HK-2 (cell line): Measurements from ENCODE around the gene CCDC107.

Experiments
- DNase-seq: peaks from one replicate; pipeline ENCODE4 v3.0.0-alpha.2; 2018; ENCODE audit not compliant: unreplicated experiment

CCDC107 gene

DNA sequence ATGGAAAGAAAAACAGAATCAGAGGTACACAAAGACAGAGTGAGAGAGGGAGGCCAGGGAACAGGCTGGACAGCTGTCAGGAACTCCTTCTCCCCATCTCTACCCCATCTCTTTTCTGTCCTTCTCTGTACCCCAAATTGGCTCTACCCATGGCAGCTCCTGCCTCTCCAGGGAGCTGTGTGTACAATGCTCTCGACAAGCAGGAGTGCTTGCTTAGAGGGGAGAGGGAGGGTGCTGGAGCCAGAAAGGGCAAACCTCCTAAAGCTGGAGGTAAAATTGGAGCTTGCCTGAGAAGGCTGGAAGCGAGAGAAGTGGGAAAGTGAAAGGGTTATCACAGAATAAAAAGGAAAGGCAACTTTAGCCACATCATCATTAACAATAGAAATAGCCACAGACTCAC lies 25.2 kb downstream of the CCDC107 start:
- DNase-seq = no peak

DNA sequence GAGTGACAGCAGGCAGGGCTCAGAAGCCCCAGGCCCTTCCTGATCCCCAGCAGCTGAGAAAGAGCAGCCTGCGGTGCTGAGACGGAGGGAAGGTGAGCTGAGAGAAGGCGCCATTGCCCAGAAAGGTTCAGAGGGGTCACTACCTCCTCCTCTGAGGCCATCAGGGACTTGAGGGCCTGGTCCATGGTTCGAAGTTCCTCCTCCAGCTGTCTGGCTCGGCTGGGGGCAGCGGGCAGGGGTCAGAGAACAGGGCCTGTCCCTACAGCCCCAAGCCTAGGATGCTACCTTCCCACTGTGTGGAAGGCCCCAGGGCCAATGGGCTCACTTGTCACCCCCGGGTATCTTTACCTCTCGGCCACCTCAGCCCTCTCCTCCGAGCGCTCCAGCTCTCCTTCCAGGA lies 26.8 kb downstream of the CCDC107 start:
- no peak for DNase-seq

DNA sequence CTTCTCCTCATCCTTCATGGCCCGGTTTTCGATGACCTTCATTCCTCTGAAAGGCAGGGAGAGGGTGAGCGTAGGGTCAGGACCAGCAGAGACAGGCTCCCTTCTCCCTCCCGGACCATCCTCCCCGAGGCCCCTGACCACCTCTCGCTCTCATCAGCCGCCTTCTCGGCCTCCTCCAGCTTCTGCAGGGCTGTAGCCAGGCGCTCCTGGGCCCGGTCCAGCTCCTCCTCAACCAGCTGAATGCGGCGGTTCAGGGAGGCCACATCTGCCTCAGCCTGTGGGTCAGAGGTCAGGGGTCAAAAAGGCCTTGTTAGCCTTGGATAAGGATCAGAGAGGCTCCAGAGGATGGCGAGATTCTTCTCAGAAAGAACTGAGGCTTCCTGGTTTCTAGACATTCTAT lies 27.4 kb downstream of the CCDC107 start:
- no peak for DNase-seq

GRCh38 chr9:35686222-35687203 lies 28.4 kb downstream of the CCDC107 start:
- DNase-seq = no peak

DNA sequence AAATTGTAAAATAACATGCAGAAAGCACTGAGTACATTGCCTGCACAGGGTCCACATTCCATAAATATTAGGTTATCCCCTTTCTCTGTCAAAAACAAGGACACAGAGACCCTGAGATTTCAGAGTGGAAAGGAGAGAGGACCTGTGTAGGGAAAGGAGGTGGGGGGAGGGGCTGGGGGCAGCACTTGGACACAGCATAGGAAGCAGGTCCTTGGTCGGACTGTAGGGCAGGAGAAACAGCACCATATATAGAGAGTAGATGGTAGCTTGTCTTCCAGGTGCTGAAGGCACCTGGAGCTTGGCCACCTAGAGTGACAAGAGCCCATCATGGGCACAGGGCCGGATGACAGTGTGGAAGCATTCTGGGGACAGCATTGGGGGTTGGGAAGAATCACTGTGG lies 29.2 kb downstream of the CCDC107 start:
- DNase-seq = no peak

DNA sequence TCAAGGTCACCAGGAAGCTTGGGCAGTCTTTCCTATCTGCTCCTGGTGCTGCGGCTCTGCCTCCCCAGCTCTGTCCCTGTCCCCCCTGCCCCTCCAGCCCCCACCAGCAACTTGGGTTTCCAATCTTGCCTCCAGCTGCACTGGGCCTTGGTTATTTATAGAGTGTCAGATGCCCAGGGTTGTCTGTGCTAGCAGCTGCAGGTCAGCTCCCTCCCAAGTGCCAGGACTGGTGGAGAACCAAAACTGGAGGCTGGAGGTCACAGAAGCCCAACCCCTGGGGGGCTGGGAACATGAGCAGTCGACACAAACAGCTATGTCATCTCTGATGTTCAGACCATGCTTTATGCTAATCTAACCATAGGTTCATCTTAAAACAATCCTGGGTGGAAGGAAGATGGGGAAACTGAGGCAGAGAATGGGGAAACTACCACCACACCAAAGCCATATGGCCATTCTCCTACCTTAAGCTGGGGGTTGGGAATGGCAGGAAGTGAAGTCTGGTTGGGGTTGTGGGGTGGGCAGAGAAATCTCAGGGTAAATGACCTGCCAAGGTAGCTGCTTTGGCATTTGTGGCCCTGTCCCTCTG lies 30.0 kb downstream of the CCDC107 start:
- DNase-seq = no peak

DNA sequence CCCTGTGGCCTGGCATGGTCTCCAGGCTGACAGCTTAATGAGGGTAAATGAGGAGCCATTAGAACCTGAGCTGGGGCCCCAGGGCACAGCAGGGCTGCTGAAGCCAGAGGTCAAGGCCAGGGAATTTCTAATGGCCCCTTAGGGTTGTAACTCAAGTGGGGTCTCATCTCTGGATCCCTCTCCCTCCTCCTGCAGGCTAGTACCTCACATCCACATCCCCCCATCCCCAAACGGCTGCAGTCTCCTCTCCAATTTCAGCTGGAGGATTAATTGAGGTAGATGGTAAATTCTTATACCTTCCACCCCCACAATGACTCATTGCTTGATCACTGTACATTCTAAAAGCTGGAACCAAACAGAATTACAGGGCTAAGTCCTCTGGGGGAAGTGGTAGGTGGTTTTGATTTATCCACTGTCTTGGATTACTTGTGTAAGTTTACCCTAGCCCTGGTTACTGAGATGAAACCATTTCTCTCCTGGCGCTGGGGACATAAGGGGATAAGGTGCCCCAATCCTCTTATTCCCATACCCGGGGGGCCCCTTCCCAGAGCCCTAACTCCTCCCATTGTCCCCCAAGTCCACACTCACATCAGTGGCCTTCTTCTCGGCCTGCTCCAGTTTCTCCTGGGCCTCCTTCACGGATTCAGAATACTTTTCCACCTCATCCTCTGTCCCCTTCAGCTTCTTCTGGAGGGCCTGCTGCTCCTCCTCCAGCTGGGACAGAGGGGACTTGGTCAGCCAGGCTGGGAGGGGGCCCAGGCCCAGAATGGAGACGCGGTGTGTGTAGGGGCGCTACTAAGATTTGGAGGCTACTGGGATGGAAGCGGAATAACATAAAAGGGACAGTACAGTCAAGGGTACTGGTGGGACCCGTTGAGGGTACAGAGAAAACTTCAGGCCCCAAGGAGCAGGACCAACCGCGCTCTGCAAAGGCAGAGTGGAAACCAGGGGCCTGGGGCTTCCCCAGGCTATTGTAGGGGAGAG lies 30.8 kb downstream of the CCDC107 start:
- no peak for DNase-seq

DNA sequence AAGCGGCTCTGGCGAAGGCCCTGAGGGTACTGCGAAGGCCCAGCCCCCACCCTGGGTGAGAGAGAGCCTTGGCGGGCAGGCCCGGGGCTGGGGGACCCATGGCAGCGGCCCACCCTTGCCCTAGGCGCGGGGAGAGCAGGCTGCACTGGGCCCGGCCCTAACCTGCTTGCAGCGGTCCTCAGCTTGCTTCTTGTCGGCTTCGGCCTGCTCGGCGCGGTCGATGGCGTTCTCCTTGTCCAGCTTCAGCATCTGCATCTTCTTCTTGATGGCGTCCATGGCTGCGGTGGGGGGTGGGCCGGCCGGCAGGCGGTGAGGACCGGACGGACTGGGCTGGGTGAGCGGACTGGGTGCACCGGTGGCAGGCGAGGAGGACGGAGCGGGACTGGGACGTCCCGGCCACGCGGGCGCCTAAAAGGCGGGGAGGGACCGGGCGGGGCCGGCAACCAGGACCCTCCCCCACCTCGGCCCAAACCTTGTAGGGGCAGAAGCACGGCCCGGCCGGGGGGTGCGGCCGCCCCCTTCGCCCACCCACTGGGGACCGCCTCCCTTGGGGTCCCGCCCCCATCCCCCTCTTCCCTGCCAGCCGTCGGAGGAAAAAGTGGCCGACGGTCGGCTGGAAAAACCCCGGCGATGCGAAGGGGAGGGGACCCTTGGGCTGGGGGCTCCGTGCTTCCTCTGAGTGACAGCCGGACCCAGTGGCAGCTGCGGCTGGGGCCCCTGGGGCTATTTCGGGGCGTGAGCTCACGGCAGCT lies 31.6 kb downstream of the CCDC107 start, which contains the start of gene TPM2:
TPM2 (minus strand) TSS at position 384 of the 752 bp plus-strand sequence; CDS start at position 276, 108 bp downstream.
- DNase-seq = no peak

DNA sequence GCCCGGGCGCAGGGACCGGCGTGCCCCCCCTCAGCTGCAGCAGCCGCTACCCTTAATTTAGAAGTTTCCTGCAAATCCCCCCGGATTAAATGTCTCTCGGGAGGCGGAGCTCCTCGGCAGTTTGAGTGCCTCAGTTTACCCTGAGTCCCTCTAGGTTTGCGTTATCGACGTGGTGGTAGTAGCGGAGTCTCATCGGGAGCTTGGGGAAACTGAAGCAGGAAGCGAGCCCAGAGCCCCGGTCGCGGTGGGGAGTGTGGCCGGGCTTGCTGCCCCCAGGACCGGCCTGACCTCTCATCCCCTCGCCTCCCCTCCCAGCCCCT lies 32.2 kb downstream of the CCDC107 start:
- no peak for DNase-seq

- no peak for DNase-seq
Measured at GRCh38 chr9:35690614-35691333, 32.7 kb downstream of the CCDC107 start.

GRCh38 chr9:35691334-35691650 lies 33.2 kb downstream of the CCDC107 start:
- DNase-seq = no peak

DNA sequence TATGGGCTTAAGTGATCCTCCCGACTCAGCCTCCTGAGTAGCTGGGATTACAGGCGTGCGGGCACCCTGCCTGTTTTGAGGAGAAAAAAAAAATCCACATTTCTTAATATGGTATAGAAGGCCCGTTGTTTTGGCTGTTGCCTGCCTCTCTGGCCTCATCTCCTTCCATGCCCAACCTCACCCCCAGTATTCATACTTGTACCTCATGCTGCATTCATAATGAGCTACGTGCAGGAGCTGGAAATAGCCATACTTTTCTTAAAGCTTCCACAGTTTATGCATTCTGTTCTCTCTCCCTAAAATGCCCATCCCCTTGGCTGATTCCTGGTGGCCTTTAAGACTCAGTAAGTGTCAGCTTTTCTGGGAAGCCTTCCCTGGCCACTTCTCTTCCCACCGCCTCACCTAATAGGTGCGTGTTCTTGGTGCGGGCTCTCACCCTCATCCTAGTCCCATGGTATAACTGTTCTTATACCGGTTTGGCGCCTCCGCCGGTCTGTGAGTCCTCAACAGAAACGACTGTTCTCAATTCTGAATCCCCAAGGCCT lies 33.7 kb downstream of the CCDC107 start:
- no peak for DNase-seq

GRCh38 chr9:35695943-35696401 lies 37.9 kb downstream of the CCDC107 start:
- DNase-seq = no peak

GRCh38 chr9:35696520-35697215 lies 38.6 kb downstream of the CCDC107 start:
- no peak for DNase-seq

GRCh38 chr9:35697486-35697885 lies 39.4 kb downstream of the CCDC107 start:
- DNase-seq = no peak

DNA sequence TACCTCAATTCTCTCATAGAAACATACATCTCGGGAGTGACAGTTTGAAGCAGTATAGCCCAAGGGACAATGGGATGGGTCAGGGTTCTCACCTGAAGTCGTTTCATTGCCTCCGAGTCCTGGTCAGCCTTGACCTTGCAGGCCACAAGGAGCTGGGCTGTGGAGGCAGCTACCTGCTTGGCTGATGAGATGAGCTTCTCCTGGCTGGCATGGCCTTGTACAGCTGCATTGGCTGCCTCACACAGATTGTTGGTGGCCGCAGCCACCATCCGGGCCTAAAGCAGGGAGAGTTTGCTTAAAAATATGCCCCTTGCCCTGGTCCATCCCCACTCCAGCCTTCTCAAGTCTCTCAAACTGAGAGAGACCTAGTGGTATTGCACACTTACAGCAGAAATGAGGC lies 40.1 kb downstream of the CCDC107 start:
- no peak for DNase-seq

- DNase-seq = no peak
Measured at GRCh38 chr9:35700031-35700430, 41.9 kb downstream of the CCDC107 start.

DNA sequence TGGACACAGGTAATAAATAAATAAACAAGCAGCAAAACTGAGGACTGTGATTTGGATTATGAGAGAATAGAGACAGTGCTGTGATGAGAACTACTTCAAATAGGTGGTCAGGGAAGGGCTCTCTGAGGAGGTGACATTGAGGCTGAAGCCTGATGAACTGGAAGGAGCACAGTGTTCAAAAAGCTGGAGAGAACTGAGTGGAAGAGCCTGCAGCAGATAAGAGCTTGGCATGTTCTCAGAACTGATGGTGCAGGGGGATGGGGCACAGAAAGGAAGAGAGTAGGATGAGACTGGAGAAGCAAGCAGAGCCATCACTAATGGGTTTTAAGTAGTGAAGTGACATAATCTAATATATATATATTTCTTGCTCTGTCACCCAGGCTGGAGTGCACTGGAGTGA lies 42.9 kb downstream of the CCDC107 start:
- no peak for DNase-seq

- DNase-seq = no peak
Measured at GRCh38 chr9:35702696-35703095, 44.6 kb downstream of the CCDC107 start.
